Measurements from ENCODE around the gene DAP3.

- TF ChIP-seq SMARCE1 (IDR thresholded peaks at IDR 0.05), result no peak
- no peak for TF ChIP-seq TSC22D4 (tag; IDR thresholded peaks at IDR 0.05)
Observed at GRCh38 chr1:155645034-155645598, 43.8 kb upstream of the DAP3 start.
